Measurements from ENCODE around the gene MTHFD2L.

- TF ChIP-seq CTCF (IDR thresholded peaks at IDR 0.05) = no peak
- no peak for TF ChIP-seq POLR2A (IDR thresholded peaks at IDR 0.05)
Measured at GRCh38 chr4:74219240-74219639, 61.3 kb downstream of the MTHFD2L start.
